Activated naive CD8-positive, alpha-beta T cell treated with anti-CD3 and anti-CD28 coated beads, Interleukin-2, amount 50 U/mL, for 16 hours (primary cell): ENCODE data around the gene NPR1.
"Not testable (repeated sequence)": the region's sequence is repeated elsewhere in the genome, so short reads cannot be mapped to it uniquely, and the experiment has no call there.

ENCODE experiments used
- DNase-seq: peaks from one replicate; pipeline ENCODE4 v3.0.0-alpha.2; 2020; ENCODE audit warnings: low read depth, low spot score

Gene NPR1

GRCh38 chr1:153723687-153724086 is 45.2 kb downstream of the NPR1 start:
- no peak for DNase-seq

- not testable (repeated sequence) for DNase-seq
Measured at GRCh38 chr1:153724634-153725033, 46.1 kb downstream of the NPR1 start.

- DNase-seq = peak; percentile 99
Measured at GRCh38 chr1:153727463-153728304, 49.2 kb downstream of the NPR1 start, which contains the start of gene INTS3. Gene INTS3, plus strand, starts transcription at chr1:153728050. Its CDS starts 585 bp downstream, at chr1:153728635.

GRCh38 chr1:153728305-153729066 is 50.0 kb downstream of the NPR1 start:
- no peak for DNase-seq

GRCh38 chr1:153730468-153730988 is 52.0 kb downstream of the NPR1 start:
- DNase-seq = no peak

- no peak for DNase-seq
Measured at GRCh38 chr1:153733970-153734369, 55.5 kb downstream of the NPR1 start.

- DNase-seq = no peak
Measured at GRCh38 chr1:153734396-153735089, 56.1 kb downstream of the NPR1 start.

- no peak for DNase-seq
Measured at GRCh38 chr1:153735090-153735420, 56.6 kb downstream of the NPR1 start.

- DNase-seq = no peak
Measured at GRCh38 chr1:153741986-153742385, 63.5 kb downstream of the NPR1 start.

- no peak for DNase-seq
Measured at GRCh38 chr1:153742411-153743142, 64.1 kb downstream of the NPR1 start.
